HL-60 (cell line): ENCODE data around the gene TTC9.

Experiments
- DNase-seq, 2 experiments: peaks; one replicate each; pipeline ENCODE4 v3.0.0-alpha.2; 2010 to 2020; ENCODE audit warnings: low read depth in 1 of 2, low spot score in 1 of 2
- H3K27ac ChIP-seq: fragments of 250-450 bp; sonication (Bioruptor Pico); replicated peaks from 2 replicates; pipeline ENCODE4 v1.5.1; 2020; ENCODE audit warnings: mild to moderate bottlenecking, moderate library complexity
- H3K27me3 ChIP-seq: fragments of 250-450 bp; sonication (Bioruptor Pico); 2 replicates; pipeline ENCODE4 v1.5.1; 2021; ENCODE audit warnings: mild to moderate bottlenecking, moderate library complexity; ENCODE audit not compliant: insufficient read depth, poor library complexity, severe bottlenecking
- H3K4me3 ChIP-seq: replicated peaks from 2 replicates; pipeline ENCODE4 v1.5.1; 2011; ENCODE audit warnings: mild to moderate bottlenecking, control low read depth, low read length; ENCODE audit not compliant: insufficient read depth
- CTCF ChIP-seq: IDR thresholded peaks from one replicate; pipeline ENCODE4 v1.5.1; 2011; ENCODE audit warnings: low read length, control low read depth, inconsistent platforms; ENCODE audit not compliant: insufficient read depth
- GABPA ChIP-seq: IDR thresholded peaks from 2 replicates; pipeline ENCODE4 v1.6.1; 2012; ENCODE audit warnings: low read depth
- POLR2AphosphoS5 ChIP-seq: IDR thresholded peaks from 2 replicates; pipeline ENCODE4 v1.6.1; 2012; ENCODE audit warnings: low read depth
- REST ChIP-seq: IDR thresholded peaks from 2 replicates; pipeline ENCODE4 v1.6.1; 2012; ENCODE audit warnings: low read depth; ENCODE audit not compliant: insufficient replicate concordance
- SPI1 ChIP-seq: IDR thresholded peaks from 2 replicates; pipeline ENCODE4 v1.6.1; 2012; ENCODE audit warnings: low read depth, mild to moderate bottlenecking, borderline replicate concordance

TTC9 gene

GRCh38 chr14:70696026-70696425 lies 54.3 kb downstream of the TTC9 start:
- H3K4me3 ChIP-seq, result no peak overlapping the region
- H3K27ac ChIP-seq, result no peak overlapping the region
- DNase-seq, result no peak
- no peaks in the 10 kb centered on the region for H3K27me3 ChIP-seq
- TF ChIP-seq SPI1, result no peak
- no peak for TF ChIP-seq REST
- TF ChIP-seq CTCF, result no peak
- TF ChIP-seq POLR2AphosphoS5, result no peak
- TF ChIP-seq GABPA, result no peak

GRCh38 chr14:70697701-70698100 lies 56.0 kb downstream of the TTC9 start:
- TF ChIP-seq POLR2AphosphoS5, result no peak
- no peak for TF ChIP-seq SPI1
- TF ChIP-seq REST, result no peak
- TF ChIP-seq GABPA, result no peak
- Histone ChIP-seq H3K27me3 (no peaks in the 10 kb centered on the region), H3K27ac (peak overlapping the region; percentile 4), H3K4me3 (no peak overlapping the region)
- peak in 1 of 2 experiments; percentile 1 for DNase-seq

GRCh38 chr14:70698288-70698687 lies 56.6 kb downstream of the TTC9 start:
- Histone ChIP-seq H3K4me3 (no peak overlapping the region), H3K27me3 (no peaks in the 10 kb centered on the region), H3K27ac (peak overlapping the region; percentile 30)
- peak; percentile 28 to 56 for DNase-seq
- TF ChIP-seq REST (no peak), GABPA (no peak), SPI1 (no peak), CTCF (no peak), POLR2AphosphoS5 (no peak)
